ENCODE measurements around the gene MAN1C1. TPM values are rescaled to one million over a fixed set of nuclear protein-coding genes. Genes with fewer than 3 reads are reported as not detected.

MAN1C1 gene
- total RNA-seq, 1 experiment from 2014 or later = 1.5 TPM

GRCh38 chr1:25738499-25738898 lies 121.9 kb downstream of the MAN1C1 start:
- intact Hi-C loops (cut with micrococcal nuclease; ENCODE audit: unreplicated experiment) = no loop called here
- ATAC-seq (no peak), DNase-seq (ENCODE audit: low read depth, low spot score) (no peak)
- Histone ChIP-seq H3K4me1 (ENCODE audit: control insufficient read depth, insufficient read depth, low read length) (peaks cover under 1% of the 10 kb centered on the region; the same call in 1 of the 2 replicates), H3K4me3 (ENCODE audit: low read depth in 2 of 2, low read length in 2 of 2) (no peak overlapping the region), H3K27ac (ENCODE audit: low read length) (no peak overlapping the region), H3K9me3 (ENCODE audit: control insufficient read depth, insufficient read depth, low read depth, low read length) (no peaks in the 10 kb centered on the region), H3K36me3 (ENCODE audit: control insufficient read depth, insufficient read depth, low read length) (no peaks in the 10 kb centered on the region), H3K27me3 (ENCODE audit: control insufficient read depth, insufficient read depth, low read length) (0 out of 2 replicates have a peak, but pooled peaks cover 2% of the 10 kb centered on the region)
- no TSS peak for BruUV-seq (replicated peaks)
- TF ChIP-seq TCF7L2 (IDR thresholded peaks at IDR 0.05; ENCODE audit: low read depth, low read length) (no peak), POLR2AphosphoS5 (IDR thresholded peaks at IDR 0.05; ENCODE audit: low read depth, low read length) (no peak), REST (IDR thresholded peaks at IDR 0.05; ENCODE audit: insufficient read depth in 1 of 2, low read depth in 2 of 2, low read length in 1 of 2) (no peak), CTCF (IDR thresholded peaks at IDR 0.05) (no peak), SIN3A (IDR thresholded peaks at IDR 0.05; ENCODE audit: borderline replicate concordance, insufficient read depth, low read depth, low read length) (no peak)
- in situ Hi-C loops (cut with HindIII; ENCODE audit: low pct_unique_long_range_greater_than_20kb, low sequenced_read_pairs) = no loop called here
- ChIA-PET POLR2A (no interaction called here), CTCF (no interaction called here)

GRCh38 chr1:25739341-25739740 lies 122.8 kb downstream of the MAN1C1 start:
- Histone ChIP-seq H3K9me3 (ENCODE audit: control insufficient read depth, insufficient read depth, low read depth, low read length) (no peaks in the 10 kb centered on the region), H3K36me3 (ENCODE audit: control insufficient read depth, insufficient read depth, low read length) (no peaks in the 10 kb centered on the region), H3K4me3 (ENCODE audit: low read depth in 2 of 2, low read length in 2 of 2) (no peak overlapping the region), H3K4me1 (ENCODE audit: control insufficient read depth, insufficient read depth, low read length) (peaks cover 5% of the 10 kb centered on the region; the same call in 1 of the 2 replicates), H3K27ac (ENCODE audit: low read length) (no peak overlapping the region), H3K27me3 (ENCODE audit: control insufficient read depth, insufficient read depth, low read length) (0 out of 2 replicates have a peak, but pooled peaks cover 2% of the 10 kb centered on the region)
- in situ Hi-C loops (cut with HindIII; ENCODE audit: low pct_unique_long_range_greater_than_20kb, low sequenced_read_pairs) = no loop called here
- DNase-seq (ENCODE audit: low read depth, low spot score) = no peak
- intact Hi-C loops (cut with micrococcal nuclease; ENCODE audit: unreplicated experiment) = no loop called here
- TF ChIP-seq POLR2AphosphoS5 (IDR thresholded peaks at IDR 0.05; ENCODE audit: low read depth, low read length) = no peak
- no peak for TF ChIP-seq REST (IDR thresholded peaks at IDR 0.05; ENCODE audit: insufficient read depth in 1 of 2, low read depth in 2 of 2, low read length in 1 of 2)
- ATAC-seq = no peak
- CTCF ChIA-PET = no interaction called here
- no TSS peak for BruUV-seq (replicated peaks)
- POLR2A ChIA-PET = no interaction called here
